GM23338 (cell line): ENCODE results near the gene NEURL1B. TPM values are rescaled to one million over a fixed set of nuclear protein-coding genes. Genes with fewer than 3 reads are reported as not detected.

Experiments used
- ATAC-seq: fragments of 200-7000 bp; cut with Tn5 transposase; 3 replicates; pipeline ENCODE4 v1.9.1; 2020
- DNase-seq: peaks from one replicate; pipeline ENCODE4 v3.0.0-alpha.2; 2015; ENCODE audit warnings: low spot score
- H2AFZ ChIP-seq: fragments of 200-600 bp; sonication (generic); 2 replicates; pipeline ENCODE4 v1.8.0; 2016; ENCODE audit warnings: antibody characterized with exemption, mild to moderate bottlenecking, moderate library complexity
- H3F3A ChIP-seq: fragments of 200-600 bp; sonication (generic); replicated peaks from 2 replicates; pipeline ENCODE4 v1.8.0; 2017; ENCODE audit warnings: antibody characterized with exemption, mixed run types, low read depth
- H3K27ac ChIP-seq: fragments of 200-600 bp; sonication (generic); 2 replicates; pipeline ENCODE4 v1.6.1; 2016; ENCODE audit warnings: low read depth
- H3K27me3 ChIP-seq: fragments of 200-600 bp; sonication (generic); 2 replicates; pipeline ENCODE4 v1.8.0; 2016; ENCODE audit warnings: mild to moderate bottlenecking, mixed run types, moderate library complexity; ENCODE audit not compliant: insufficient read depth
- H3K36me3 ChIP-seq: fragments of 200-600 bp; sonication (generic); 2 replicates; pipeline ENCODE4 v1.8.0; 2016; ENCODE audit warnings: mild to moderate bottlenecking; ENCODE audit not compliant: insufficient read depth
- H3K4me1 ChIP-seq: fragments of 200-600 bp; sonication (generic); 2 replicates; pipeline ENCODE4 v1.8.0; 2016; ENCODE audit warnings: mild to moderate bottlenecking, moderate library complexity; ENCODE audit not compliant: insufficient read depth
- H3K4me2 ChIP-seq: fragments of 200-600 bp; sonication (generic); 2 replicates; pipeline ENCODE4 v1.7.1; 2017; ENCODE audit warnings: mixed run types
- H3K4me3 ChIP-seq: fragments of 200-600 bp; sonication (generic); 2 replicates; pipeline ENCODE4 v1.6.1; 2016; ENCODE audit warnings: mixed run types
- H3K79me2 ChIP-seq: fragments of 200-600 bp; sonication (generic); replicated peaks from 2 replicates; pipeline ENCODE4 v1.8.0; 2017; ENCODE audit warnings: mild to moderate bottlenecking; ENCODE audit not compliant: insufficient read depth
- H3K9me2 ChIP-seq: fragments of 200-600 bp; sonication (generic); 2 replicates; pipeline ENCODE4 v1.8.0; 2017; ENCODE audit not compliant: insufficient read depth
- H4K20me1 ChIP-seq: fragments of 200-600 bp; sonication (generic); replicated peaks from 2 replicates; pipeline ENCODE4 v1.8.0; 2017; ENCODE audit warnings: mild to moderate bottlenecking; ENCODE audit not compliant: insufficient read depth
- H3K27ac Mint-ChIP-seq: 2 replicates; pipeline ENCODE4 v1.8.0; 2020; ENCODE audit warnings: inconsistent platforms, mild to moderate bottlenecking, moderate library complexity, mixed read lengths
- H3K27me3 Mint-ChIP-seq: 3 replicates; pipeline ENCODE4 v1.8.0; 2022; ENCODE audit warnings: low read depth, mild to moderate bottlenecking, moderate library complexity, mixed read lengths, inconsistent platforms; ENCODE audit not compliant: insufficient read depth, poor library complexity
- H3K36me3 Mint-ChIP-seq: 3 replicates; pipeline ENCODE4 v1.8.0; 2021; ENCODE audit warnings: low read depth, mild to moderate bottlenecking, inconsistent platforms, moderate library complexity, mixed read lengths
- H3K4me1 Mint-ChIP-seq: 3 replicates; pipeline ENCODE4 v1.8.0; 2020; ENCODE audit warnings: mild to moderate bottlenecking, inconsistent platforms, mixed read lengths
- H3K4me3 Mint-ChIP-seq: 3 replicates; pipeline ENCODE4 v1.8.0; 2021; ENCODE audit warnings: moderate library complexity, mild to moderate bottlenecking, inconsistent platforms, mixed read lengths
- H3K9me3 Mint-ChIP-seq: 3 replicates; pipeline ENCODE4 v1.8.0; 2020; ENCODE audit warnings: moderate library complexity, mild to moderate bottlenecking, inconsistent platforms, mixed read lengths
- CREB1 ChIP-seq: fragments of 250-450 bp; sonication (Bioruptor Pico); IDR thresholded peaks from 2 replicates; pipeline ENCODE4 v1.5.0; 2020; ENCODE audit warnings: low read depth, mild to moderate bottlenecking, moderate library complexity
- CTCF ChIP-seq, 2 experiments: fragments of 200-600 bp in 1 of 2; sonication (generic) in 1 of 2; conservative IDR thresholded peaks; 2 replicates each; pipeline versions ENCODE4 v1.5.1 to v1.6.1; 2016 to 2017; ENCODE audit warnings: antibody characterized with exemption in 2 of 2, low read depth in 2 of 2, mild to moderate bottlenecking in 2 of 2, moderate library complexity in 1 of 2
- ETS1 ChIP-seq: IDR thresholded peaks from 2 replicates; pipeline ENCODE4 v1.6.1; 2016; ENCODE audit warnings: antibody characterized with exemption
- EZH2 ChIP-seq: fragments of 200-600 bp; sonication (generic); IDR thresholded peaks from one replicate; pipeline ENCODE4 v1.8.0; 2017; ENCODE audit warnings: antibody characterized with exemption, mild to moderate bottlenecking, low read depth; ENCODE audit not compliant: unreplicated experiment
- EZH2phosphoT487 ChIP-seq: fragments of 200-600 bp; sonication (generic); IDR thresholded peaks from one replicate; pipeline ENCODE4 v1.8.1; 2018; ENCODE audit warnings: antibody characterized with exemption; ENCODE audit not compliant: unreplicated experiment
- JUNB ChIP-seq: IDR thresholded peaks from one replicate; pipeline ENCODE4 v1.6.1; 2016; ENCODE audit warnings: antibody characterized with exemption; ENCODE audit not compliant: unreplicated experiment
- NANOG ChIP-seq: IDR thresholded peaks from 2 replicates; pipeline ENCODE4 v1.6.1; 2016; ENCODE audit warnings: antibody characterized with exemption, borderline replicate concordance
- POLR2AphosphoS5 ChIP-seq: IDR thresholded peaks from 2 replicates; pipeline ENCODE4 v1.6.1; 2016; ENCODE audit warnings: antibody characterized with exemption, low read depth
- REST ChIP-seq: IDR thresholded peaks from one replicate; pipeline ENCODE4 v1.6.1; 2018; ENCODE audit warnings: antibody characterized with exemption; ENCODE audit not compliant: unreplicated experiment
- STAT1 ChIP-seq: IDR thresholded peaks from one replicate; pipeline ENCODE4 v1.6.1; 2016; ENCODE audit warnings: antibody characterized with exemption; ENCODE audit not compliant: unreplicated experiment
- ZNF114 ChIP-seq: fragments of 250-450 bp; sonication (Bioruptor Pico); IDR thresholded peaks from 2 replicates; pipeline ENCODE4 v1.5.0; 2020; ENCODE audit warnings: mild to moderate bottlenecking, moderate library complexity
- ZNF331 ChIP-seq: fragments of 250-450 bp; sonication (Bioruptor Pico); IDR thresholded peaks from 2 replicates; pipeline ENCODE4 v1.5.0; 2020; ENCODE audit warnings: low read depth, mild to moderate bottlenecking, moderate library complexity
- ZNF462 ChIP-seq: fragments of 250-450 bp; sonication (Bioruptor Pico); IDR thresholded peaks from 2 replicates; pipeline ENCODE4 v1.5.0; 2020; ENCODE audit warnings: mild to moderate bottlenecking, moderate library complexity
- polyA plus RNA-seq: library from polyadenylated mRNA; unstranded; fragments of >200 nt; fragmentation: Nextera tagmentation; extraction: Ambion mirVana; gene quantifications from 2 replicates; pipeline ENCODE4 v1.2.1, GENCODE V29; 2016
- total RNA-seq: library from RNA; depleted of rRNA; stranded (reverse); fragments of >200 nt; shearing (Covaris generic); gene quantifications from 2 replicates; pipeline ENCODE4 v1.2.3, GENCODE V29; 2014

The NEURL1B gene
- total and polyA plus RNA-seq, 2 experiments from 2014 or later = 1.9 to 13.3 TPM

- no peaks in the 10 kb centered on the region for H3K27me3 ChIP-seq
- no peak overlapping the region for H3K4me3 Mint-ChIP-seq
- no peaks in the 10 kb centered on the region for H3F3A ChIP-seq
- H3K4me1 Mint-ChIP-seq = no peaks in the 10 kb centered on the region
- H3K9me3 Mint-ChIP-seq = no peaks in the 10 kb centered on the region
- TF ChIP-seq ZNF462 (CRISPR knock-in tag) = no peak
- no peak for TF ChIP-seq POLR2AphosphoS5
- no peak for TF ChIP-seq CTCF (conservative IDR thresholded peaks at IDR 0.05; ENCODE audit: low read depth in 2 of 2)
- no peak for TF ChIP-seq STAT1
- no peak for TF ChIP-seq NANOG
- TF ChIP-seq EZH2phosphoT487 = no peak
- no peak for TF ChIP-seq JUNB
- no peak for TF ChIP-seq CREB1 (CRISPR knock-in tag)
- TF ChIP-seq ZNF331 (CRISPR knock-in tag) = no peak
- no peak for TF ChIP-seq ZNF114
- no peak for TF ChIP-seq ETS1
- TF ChIP-seq REST = no peak
- TF ChIP-seq EZH2 = no peak
- no peaks in the 10 kb centered on the region for H3K36me3 Mint-ChIP-seq
- no peaks in the 10 kb centered on the region for H3K4me1 ChIP-seq
- H3K9me2 ChIP-seq = no peaks in the 10 kb centered on the region
- ATAC-seq (no peak), DNase-seq (no peak)
- no peak overlapping the region; the same call in 1 of the 2 replicates for H3K27ac Mint-ChIP-seq
- H3K27me3 Mint-ChIP-seq = peaks cover 4% of the 10 kb centered on the region
- no peak overlapping the region for H3K4me2 ChIP-seq
- H4K20me1 ChIP-seq = no peaks in the 10 kb centered on the region
- H3K27ac ChIP-seq = no peak overlapping the region
- no peaks in the 10 kb centered on the region for H3K36me3 ChIP-seq
- no peak overlapping the region for H2AFZ ChIP-seq
- H3K4me3 ChIP-seq = no peak overlapping the region
- H3K79me2 ChIP-seq = no peaks in the 10 kb centered on the region
Measured at GRCh38 chr5:172735141-172735831, 94.2 kb downstream of the NEURL1B start.
